GM12891 (cell line): Measurements from ENCODE around the gene GPER1.

Source experiments
- DNase-seq: peaks from one replicate; pipeline ENCODE4 v3.0.0; 2011; ENCODE audit warnings: low spot score; ENCODE audit not compliant: insufficient read length
- FAIRE-seq: peaks from 2 replicates; lab custom pipeline; 2011; peaks lifted over from hg19 to GRCh38; lab: Jason Lieb, UNC
- PAX5 ChIP-seq: IDR thresholded peaks from 2 replicates; pipeline ENCODE4 v1.6.1; 2011; ENCODE audit warnings: low read length, moderate library complexity, mild to moderate bottlenecking; ENCODE audit not compliant: insufficient read depth, severe bottlenecking
- POLR2A ChIP-seq: IDR thresholded peaks from 2 replicates; pipeline ENCODE4 v1.6.1; 2011; ENCODE audit warnings: low read depth, low read length, control low read depth
- POLR2AphosphoS5 ChIP-seq: IDR thresholded peaks from 2 replicates; pipeline ENCODE4 v1.6.1; 2011; ENCODE audit warnings: low read depth, low read length, control low read depth
- POU2F2 ChIP-seq: IDR thresholded peaks from 2 replicates; pipeline ENCODE4 v1.6.1; 2011; ENCODE audit warnings: low read depth, mild to moderate bottlenecking, control low read depth, low read length, moderate library complexity
- SPI1 ChIP-seq: IDR thresholded peaks from 2 replicates; pipeline ENCODE4 v1.6.1; 2011; ENCODE audit warnings: low read depth, low read length, control low read depth
- TAF1 ChIP-seq: IDR thresholded peaks from 2 replicates; pipeline ENCODE4 v1.6.1; 2011; ENCODE audit warnings: low read depth, low read length, control low read depth

Gene GPER1

DNA sequence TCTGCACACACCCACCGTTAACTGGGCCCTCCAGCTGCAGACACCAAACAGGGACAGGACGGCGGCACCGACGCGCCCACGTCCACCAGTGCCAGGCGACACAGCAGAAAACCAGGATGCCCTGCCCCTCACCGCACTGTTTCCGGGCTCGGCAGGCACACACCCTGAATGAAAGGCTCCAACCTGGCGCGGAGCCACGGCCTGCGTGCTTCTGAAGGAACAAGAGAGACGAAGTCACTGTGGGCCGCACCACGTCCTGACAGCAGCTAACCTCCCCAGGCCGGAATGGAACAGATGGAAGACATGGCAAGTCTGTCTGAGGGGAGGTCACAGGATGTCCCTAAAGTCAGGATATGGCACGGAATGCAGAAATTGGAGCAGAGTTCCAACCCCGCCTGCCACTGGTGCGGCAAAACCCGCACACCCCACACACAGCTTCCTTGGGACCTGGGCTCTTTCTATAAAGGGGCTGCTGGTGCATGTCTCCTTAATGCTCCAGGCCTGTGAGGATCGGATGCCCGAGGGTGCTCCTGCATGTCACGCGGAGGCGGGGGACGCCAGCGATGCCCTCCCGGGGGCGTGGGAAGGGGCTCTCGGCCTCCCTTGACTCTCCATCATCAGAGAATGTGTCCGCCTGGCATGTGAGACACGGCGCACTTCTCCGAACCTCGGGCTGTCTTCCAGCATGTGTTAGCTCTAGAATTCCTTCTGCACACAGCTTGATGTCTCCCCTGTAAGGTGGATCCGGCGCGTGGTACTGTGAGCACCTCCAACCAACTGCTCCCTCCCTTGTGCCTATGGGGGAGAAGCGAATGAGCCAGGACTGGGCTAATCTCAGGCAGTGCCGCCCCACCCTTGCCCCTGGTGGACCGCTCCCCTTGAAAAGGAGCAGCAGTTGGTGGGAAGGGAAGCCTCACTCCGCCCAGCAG is 3.9 kb upstream of the GPER1 start:
- FAIRE-seq (no peak), DNase-seq (no peak)

GRCh38 chr7:1085266-1085665 is 2.6 kb upstream of the GPER1 start:
- DNase-seq (no peak), FAIRE-seq (no peak)
- TF ChIP-seq SPI1 (no peak), POLR2AphosphoS5 (no peak), POLR2A (no peak), PAX5 (no peak), POU2F2 (no peak), TAF1 (no peak)

More for the DNA sequence above, 3.9 kb upstream of the GPER1 start:
- TF ChIP-seq SPI1 (no peak), POLR2AphosphoS5 (no peak), POLR2A (no peak), TAF1 (no peak), PAX5 (no peak), POU2F2 (no peak)

GRCh38 chr7:1085910-1086421 is 1.9 kb upstream of the GPER1 start:
- no peak for DNase-seq
- TF ChIP-seq POLR2A (no peak), POLR2AphosphoS5 (no peak), TAF1 (no peak), POU2F2 (no peak), PAX5 (no peak), SPI1 (no peak)

DNA sequence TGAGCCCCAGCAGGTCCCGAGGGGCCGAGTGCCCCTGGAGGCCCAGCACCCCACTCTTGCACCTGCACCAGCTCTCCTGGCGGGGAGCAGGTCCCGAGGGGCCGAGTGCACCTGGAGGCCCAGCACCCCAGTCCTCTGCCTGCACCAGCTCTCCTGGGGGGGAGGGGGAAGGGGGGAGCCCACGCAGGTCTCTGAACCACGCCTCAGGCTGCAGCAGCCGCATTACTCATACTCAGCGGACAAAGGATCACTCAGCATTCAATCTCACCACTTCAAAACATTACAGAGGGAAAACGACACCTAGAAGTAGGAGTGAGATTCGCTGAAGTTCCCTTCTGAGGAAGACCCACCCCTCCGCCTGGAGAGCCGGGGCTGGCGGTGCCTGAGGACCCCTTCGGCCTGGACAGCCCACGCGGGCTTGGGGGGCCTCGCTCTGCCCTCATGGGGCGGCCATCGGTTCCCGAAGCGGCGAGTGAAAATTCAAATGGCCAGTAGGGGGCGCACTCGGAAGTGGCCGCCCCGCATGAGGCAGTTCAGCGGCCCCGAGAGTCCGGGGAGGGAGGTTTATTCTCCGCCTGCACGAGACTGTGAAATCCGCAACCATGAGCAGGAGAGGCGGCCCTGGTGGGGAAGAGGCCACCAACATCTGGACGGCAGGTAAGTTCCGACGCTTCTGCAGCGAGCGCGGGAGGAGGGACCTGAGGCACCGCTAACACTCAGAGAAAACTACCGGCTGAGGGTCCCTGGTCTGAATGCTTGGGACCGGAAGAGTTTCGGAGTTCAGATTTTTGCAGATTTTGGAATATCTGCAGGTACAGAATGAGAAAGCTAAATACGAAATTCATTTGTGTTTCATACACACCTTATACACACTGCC is 1.1 kb upstream of the GPER1 start:
- no peak for TF ChIP-seq POU2F2
- no peak for TF ChIP-seq PAX5
- no peak for TF ChIP-seq SPI1
- no peak for TF ChIP-seq TAF1
- TF ChIP-seq POLR2AphosphoS5: no peak
- no peak for TF ChIP-seq POLR2A
- DNase-seq (peak; percentile 97), FAIRE-seq (peak; percentile 92)

More at GRCh38 chr7:1085910-1086421, 1.9 kb upstream of the GPER1 start:
- no peak for FAIRE-seq

GRCh38 chr7:1087465-1087814 is 473 bp upstream of the GPER1 start:
- peak; percentile 60 for FAIRE-seq
- TF ChIP-seq POLR2AphosphoS5 (no peak), POLR2A (no peak), SPI1 (no peak), PAX5 (no peak)
- DNase-seq: no peak

DNA sequence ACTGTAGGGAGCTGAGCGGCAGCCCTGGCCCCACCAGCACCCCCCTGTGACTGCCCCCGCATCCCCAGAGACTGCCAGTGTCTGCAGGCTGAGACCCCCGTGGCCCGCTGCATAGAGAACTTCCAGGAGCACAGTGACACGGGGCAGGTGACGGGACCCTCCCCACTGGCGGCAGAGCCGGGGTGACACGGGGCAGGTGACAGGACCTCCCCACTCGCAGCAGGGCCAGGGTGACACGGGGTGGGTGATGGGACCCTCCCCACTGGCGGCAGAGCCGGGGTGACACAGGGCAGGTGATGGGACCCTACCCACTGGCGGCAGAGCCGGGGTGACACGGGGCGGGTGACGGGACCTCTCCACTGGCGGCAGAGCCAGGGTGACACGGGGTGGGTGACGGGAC is 2.3 kb downstream of the GPER1 start:
- FAIRE-seq: no peak

GRCh38 chr7:1090686-1091643 is 3.1 kb downstream of the GPER1 start:
- TF ChIP-seq TAF1 (no peak), POLR2AphosphoS5 (no peak), POLR2A (no peak), POU2F2 (no peak), SPI1 (no peak), PAX5 (no peak)
- FAIRE-seq: no peak

More for the DNA sequence above, 2.3 kb downstream of the GPER1 start:
- no peak for DNase-seq
- no peak for TF ChIP-seq TAF1
- no peak for TF ChIP-seq POLR2A
- no peak for TF ChIP-seq POLR2AphosphoS5

DNA sequence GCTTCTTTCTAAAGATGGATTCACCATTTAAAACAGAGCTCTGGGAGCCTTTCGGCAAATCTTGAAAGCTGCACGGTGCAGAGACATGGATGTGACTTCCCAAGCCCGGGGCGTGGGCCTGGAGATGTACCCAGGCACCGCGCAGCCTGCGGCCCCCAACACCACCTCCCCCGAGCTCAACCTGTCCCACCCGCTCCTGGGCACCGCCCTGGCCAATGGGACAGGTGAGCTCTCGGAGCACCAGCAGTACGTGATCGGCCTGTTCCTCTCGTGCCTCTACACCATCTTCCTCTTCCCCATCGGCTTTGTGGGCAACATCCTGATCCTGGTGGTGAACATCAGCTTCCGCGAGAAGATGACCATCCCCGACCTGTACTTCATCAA is 3.7 kb downstream of the GPER1 start:
- FAIRE-seq (no peak), DNase-seq (no peak)
- no peak for TF ChIP-seq PAX5
- no peak for TF ChIP-seq POU2F2
- no peak for TF ChIP-seq POLR2AphosphoS5
- TF ChIP-seq TAF1: no peak
- TF ChIP-seq SPI1: no peak
- TF ChIP-seq POLR2A: no peak

More at GRCh38 chr7:1090686-1091643, 3.1 kb downstream of the GPER1 start:
- no peak for DNase-seq
